ENCODE results near the gene NPIPB6.

The NPIPB6 gene

DNA sequence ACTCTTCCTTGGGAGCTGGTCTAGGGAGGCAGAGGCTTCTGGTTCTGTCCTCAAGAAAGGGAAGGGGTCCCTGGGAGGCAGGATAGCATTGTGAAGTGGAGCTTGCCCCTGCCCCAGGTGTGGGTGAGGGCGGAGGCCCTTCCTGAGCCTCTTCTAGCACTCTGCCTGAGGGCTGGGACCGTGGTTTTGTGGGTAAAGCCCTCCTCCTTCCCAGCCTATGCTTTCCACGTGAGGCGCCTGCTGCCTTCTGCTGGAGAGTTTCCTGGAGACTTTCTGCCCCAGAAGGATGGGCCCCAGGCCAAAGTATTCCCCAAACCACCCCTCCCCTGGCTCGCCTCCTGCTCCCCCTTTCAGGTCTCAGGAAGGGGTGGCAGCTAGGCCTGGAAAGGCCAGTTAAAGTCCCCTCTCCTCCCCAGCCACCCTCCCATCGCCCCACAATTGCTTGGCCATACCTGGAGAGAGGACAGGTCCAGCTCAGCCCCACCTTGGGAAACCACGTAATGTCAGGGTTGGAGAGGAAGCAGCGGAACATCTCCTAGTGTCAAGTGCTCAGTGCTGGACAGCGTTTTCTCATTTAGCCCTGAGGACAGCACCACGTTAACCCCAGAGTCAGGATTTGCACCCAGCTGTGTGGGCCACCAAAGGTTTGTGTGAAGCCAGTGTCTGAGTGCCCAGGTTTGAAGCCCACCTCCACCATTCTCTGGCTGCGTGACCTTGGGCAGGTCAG is 65.4 kb downstream of the NPIPB6 start:
- Mint-ChIP-seq H3K4me1 (peaks cover 1 to 6% of the 10 kb centered on the region in 2 donors), H3K27ac (no peak overlapping the region), H3K4me3 (no peak overlapping the region), H3K27me3 (peaks cover 22 to 28% of the 10 kb centered on the region in 2 donors), H3K36me3 (no peaks in the 10 kb centered on the region), H3K9me3 (no peaks in the 10 kb centered on the region)
- no peak for ATAC-seq (replicated peaks)
- no peak for DNase-seq

DNA sequence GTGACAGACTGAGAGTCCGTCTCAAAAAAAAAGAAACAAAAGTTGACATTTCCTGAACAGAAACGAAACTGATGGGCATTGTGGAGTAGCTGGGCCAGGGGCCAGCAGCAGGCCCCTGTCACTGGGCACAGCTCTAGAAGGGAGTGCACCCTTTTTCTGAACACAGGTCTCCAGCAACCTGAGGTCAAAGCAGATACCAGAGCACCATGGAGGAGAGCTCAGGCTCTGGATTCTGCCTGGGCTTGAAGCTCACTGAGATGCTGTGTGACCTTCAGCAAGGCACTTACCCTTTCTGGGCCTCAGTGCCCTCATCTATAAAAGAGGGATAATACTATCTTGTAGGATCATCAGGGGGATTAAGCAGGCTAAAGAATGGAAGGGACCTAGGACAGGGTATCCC is 66.0 kb downstream of the NPIPB6 start:
- H3K36me3 Mint-ChIP-seq = no peaks in the 10 kb centered on the region
- H3K9me3 Mint-ChIP-seq = no peaks in the 10 kb centered on the region
- peaks cover 1 to 6% of the 10 kb centered on the region in 2 donors for H3K4me1 Mint-ChIP-seq
- DNase-seq (no peak), ATAC-seq (replicated peaks) (no peak)
- peaks cover 22 to 28% of the 10 kb centered on the region in 2 donors for H3K27me3 Mint-ChIP-seq
- H3K27ac Mint-ChIP-seq = no peak overlapping the region
- no peak overlapping the region for H3K4me3 Mint-ChIP-seq

DNA sequence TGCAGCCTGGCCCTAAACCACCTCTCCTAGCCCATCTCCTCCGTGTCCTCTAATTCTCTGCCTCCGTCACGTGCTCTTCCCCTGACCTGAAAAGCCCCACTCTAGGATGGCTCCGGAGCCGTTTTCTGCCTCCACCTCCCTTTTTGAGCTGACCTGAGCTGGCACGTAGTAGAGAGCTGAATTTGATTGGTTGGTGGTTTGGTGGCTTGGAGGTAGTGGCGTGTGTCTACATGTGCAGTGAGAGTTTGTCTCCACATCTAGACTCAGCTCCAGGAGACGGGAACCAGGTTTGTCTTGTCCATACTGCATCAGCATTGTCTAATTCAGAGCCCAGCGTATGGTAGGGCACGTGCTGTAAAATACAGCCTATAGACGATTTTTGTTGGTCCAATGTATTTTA is 68.0 kb downstream of the NPIPB6 start:
- Mint-ChIP-seq H3K4me3 (no peak overlapping the region), H3K4me1 (peaks cover 5 to 12% of the 10 kb centered on the region in 2 donors), H3K27ac (no peak overlapping the region), H3K27me3 (peaks cover 22 to 28% of the 10 kb centered on the region in 2 donors), H3K36me3 (no peaks in the 10 kb centered on the region), H3K9me3 (no peaks in the 10 kb centered on the region)
- ATAC-seq (replicated peaks) (no peak), DNase-seq (no peak)

DNA sequence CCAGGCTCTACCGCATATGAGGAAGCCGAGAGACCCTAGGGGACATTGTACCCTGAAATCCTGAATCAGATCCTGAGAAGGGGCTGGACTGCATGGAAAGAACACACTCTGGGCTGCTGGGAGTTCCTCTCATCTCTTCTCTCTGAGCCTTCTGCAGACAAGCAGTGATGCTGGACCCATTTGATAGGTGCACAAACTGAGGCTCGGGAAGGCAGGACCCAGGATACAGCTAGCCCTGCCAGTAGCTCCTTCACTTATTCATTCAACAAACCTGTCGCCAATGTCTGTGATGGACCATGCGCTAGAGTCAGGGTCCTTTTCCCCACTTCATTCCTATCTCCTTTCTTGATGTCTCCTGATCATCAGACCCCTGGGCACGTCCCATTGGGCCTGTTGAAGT is 69.1 kb downstream of the NPIPB6 start:
- Mint-ChIP-seq H3K4me1 (peaks cover 5 to 14% of the 10 kb centered on the region in 2 donors), H3K27ac (no peak overlapping the region), H3K27me3 (peaks cover 22 to 28% of the 10 kb centered on the region in 2 donors), H3K36me3 (no peaks in the 10 kb centered on the region), H3K4me3 (no peak overlapping the region), H3K9me3 (no peaks in the 10 kb centered on the region)
- no peak for ATAC-seq (replicated peaks)
- DNase-seq = no peak

GRCh38 chr16:28293601-28293960 is 69.7 kb downstream of the NPIPB6 start:
- Mint-ChIP-seq H3K27ac (no peak overlapping the region), H3K36me3 (no peaks in the 10 kb centered on the region), H3K9me3 (no peaks in the 10 kb centered on the region), H3K27me3 (peaks cover 22 to 28% of the 10 kb centered on the region in 2 donors), H3K4me1 (peaks cover 5 to 16% of the 10 kb centered on the region in 2 donors), H3K4me3 (peak overlapping the region; percentile 4 to 53)
- no peak for ATAC-seq (replicated peaks)
- DNase-seq = no peak

DNA sequence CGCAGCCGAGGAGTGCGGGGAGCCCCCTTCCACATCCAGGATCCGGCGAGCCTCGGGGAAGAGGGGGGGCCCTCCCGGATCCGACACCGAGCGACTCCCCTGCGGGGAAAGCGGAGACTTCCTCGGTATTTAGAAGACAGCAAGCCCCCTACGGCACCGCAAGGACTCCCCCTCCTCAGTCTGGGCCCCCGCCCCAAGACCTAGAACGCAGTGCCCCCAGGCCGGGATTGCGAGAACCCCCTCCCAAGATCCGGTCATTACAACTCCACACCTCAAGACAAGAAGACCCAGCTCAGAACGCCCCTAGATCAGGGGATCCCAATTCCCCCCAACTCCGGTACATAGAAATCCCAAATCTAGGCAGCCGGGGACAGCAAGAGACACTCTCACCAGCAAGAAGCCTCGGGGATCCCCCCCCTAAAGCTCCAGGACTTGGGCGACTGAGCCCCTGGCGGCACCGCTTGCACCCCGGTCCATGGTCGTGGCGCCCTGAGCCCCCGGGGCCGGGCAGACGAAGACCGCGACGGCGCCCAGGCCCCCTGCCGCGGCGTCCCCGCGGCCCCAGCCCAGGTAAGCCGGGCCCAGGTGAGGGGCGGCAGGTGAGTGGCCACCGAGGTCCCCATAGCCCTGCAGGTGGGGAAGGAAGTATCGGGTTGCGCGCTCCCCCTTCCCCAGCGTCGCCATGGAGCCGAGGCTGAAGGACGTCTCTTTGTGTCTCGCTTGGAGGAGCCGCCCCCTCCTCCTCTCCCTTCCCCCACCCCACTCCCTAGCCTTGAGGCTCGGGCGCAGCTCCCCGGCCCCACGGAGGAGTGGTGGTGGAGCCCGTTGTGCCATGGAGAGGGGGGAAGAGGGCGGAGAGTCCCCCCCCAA is 70.3 kb downstream of the NPIPB6 start:
- H3K4me1 Mint-ChIP-seq = peaks cover 5 to 16% of the 10 kb centered on the region in 2 donors
- no peaks in the 10 kb centered on the region for H3K36me3 Mint-ChIP-seq
- DNase-seq (no peak), ATAC-seq (replicated peaks) (peak in 1 of 2 donors; percentile 9)
- peak overlapping the region; percentile 79 to 85 for H3K4me3 Mint-ChIP-seq
- peak overlapping the region; percentile 42 for H3K27ac Mint-ChIP-seq
- peaks cover 22 to 25% of the 10 kb centered on the region in 2 donors for H3K27me3 Mint-ChIP-seq
- no peaks in the 10 kb centered on the region for H3K9me3 Mint-ChIP-seq

Measured in stimulated activated naive B cell treated with anti-CD40 and anti-IgM and Interleukin-4, amounts not matched to agents 10 μg/mL and 1 μg/mL and 100 μg/mL, for 72 hours (primary cell).